ENCODE measurements around the gene LGMN.

DNA sequence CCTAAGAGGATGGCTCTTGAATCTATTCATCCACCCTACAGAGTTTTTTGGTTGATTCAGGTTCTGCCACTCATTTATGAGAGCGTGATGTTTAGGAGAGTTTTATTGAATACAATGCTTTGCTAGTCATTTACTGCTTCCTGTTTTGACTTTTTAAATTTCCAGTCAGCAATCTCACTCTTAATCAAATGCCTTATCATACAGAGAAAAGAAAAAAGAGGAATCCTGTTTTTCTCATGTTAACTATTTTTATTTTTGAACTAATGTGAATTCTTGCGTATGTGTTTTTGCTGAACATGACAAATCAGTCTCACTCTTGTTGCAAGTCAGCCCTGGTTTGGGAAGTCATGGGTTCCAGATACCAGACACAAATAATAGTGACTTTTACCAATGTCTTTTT, 22.1 kb upstream of the LGMN start:
- TF ChIP-seq CTCF (optimal IDR thresholded peaks at IDR 0.05 in 1 of 3, IDR thresholded peaks at IDR 0.05 in 1 of 3, conservative IDR thresholded peaks at IDR 0.05 in 1 of 3; ENCODE audit: extremely low read depth in 1 of 3, insufficient read depth in 2 of 3, low read length in 3 of 3) (no peak), EZH2 (IDR thresholded peaks at IDR 0.05; ENCODE audit: low read length) (no peak)

Data from keratinocyte (primary cell).